Loucy (cell line): ENCODE results near the gene RAPGEF5.

ENCODE experiments used
- CTCF ChIP-seq: fragments of 200-600 bp; sonication (generic); conservative IDR thresholded peaks from 2 replicates; pipeline ENCODE4 v1.5.1; 2014; ENCODE audit warnings: mild to moderate bottlenecking, antibody characterized with exemption, low read length
- EZH2phosphoT487 ChIP-seq: fragments of 200-600 bp; IDR thresholded peaks from 2 replicates; pipeline ENCODE4 v1.6.1; 2018; ENCODE audit warnings: antibody characterized with exemption, mild to moderate bottlenecking, moderate library complexity, borderline replicate concordance

DNA sequence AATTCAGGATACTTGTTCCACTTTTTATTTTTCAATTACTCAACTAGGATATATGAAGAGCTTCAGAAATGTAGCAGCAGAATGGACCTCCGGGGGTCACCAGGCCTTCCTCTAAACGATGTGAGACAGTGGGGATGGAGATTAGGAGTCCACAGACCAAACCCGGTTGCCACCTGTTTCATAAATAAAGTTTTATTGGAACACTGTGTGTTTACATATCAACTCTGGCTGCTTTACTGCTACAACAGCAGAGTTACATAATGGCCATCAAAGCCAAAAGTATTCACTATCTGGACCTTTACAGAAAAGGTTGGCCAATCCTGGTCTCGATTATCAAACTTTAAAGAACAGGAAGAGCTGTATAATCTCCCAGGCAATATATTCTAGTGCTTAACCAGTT is 30.8 kb downstream of the RAPGEF5 start:
- no peak for TF ChIP-seq CTCF
- no peak for TF ChIP-seq EZH2phosphoT487
